HT1080 (cell line): Measurements from ENCODE around the gene DNM3. TPM values are rescaled to one million over a fixed set of nuclear protein-coding genes. Genes with fewer than 3 reads are reported as not detected.

ENCODE experiments used
- DNase-seq: peaks from one replicate; pipeline ENCODE4 v3.0.0-alpha.2; 2015; ENCODE audit warnings: low read depth
- total RNA-seq: library from RNA; depleted of rRNA; stranded (reverse); fragments of >200 nt; shearing (Covaris generic); gene quantifications from 2 replicates; pipeline ENCODE4 v1.2.3, GENCODE V29; 2014

The DNM3 gene
- total RNA-seq, 1 experiment from 2014 or later = 1.8 TPM

DNA sequence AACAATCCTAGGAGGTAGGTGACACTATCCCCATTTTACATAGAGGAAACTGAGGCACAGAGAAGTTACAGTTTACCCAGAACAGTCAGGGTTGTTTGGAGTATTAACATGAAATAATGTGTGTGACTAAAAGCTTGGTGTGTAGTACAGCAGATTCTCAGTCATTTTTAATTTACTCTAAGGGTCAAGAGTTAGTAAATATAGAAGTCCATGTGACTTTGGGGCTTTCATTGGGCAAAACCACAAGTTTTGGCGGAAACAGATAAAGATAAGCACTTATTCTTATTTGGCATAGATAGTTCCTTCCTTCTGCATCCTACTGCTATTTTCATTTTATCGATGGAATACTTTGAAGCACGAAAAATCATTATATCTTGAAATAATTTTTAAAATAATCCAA is 128.5 kb downstream of the DNM3 start:
- DNase-seq = no peak

- no peak for DNase-seq
Measured at GRCh38 chr1:171972846-171973245, 131.5 kb downstream of the DNM3 start.

DNA sequence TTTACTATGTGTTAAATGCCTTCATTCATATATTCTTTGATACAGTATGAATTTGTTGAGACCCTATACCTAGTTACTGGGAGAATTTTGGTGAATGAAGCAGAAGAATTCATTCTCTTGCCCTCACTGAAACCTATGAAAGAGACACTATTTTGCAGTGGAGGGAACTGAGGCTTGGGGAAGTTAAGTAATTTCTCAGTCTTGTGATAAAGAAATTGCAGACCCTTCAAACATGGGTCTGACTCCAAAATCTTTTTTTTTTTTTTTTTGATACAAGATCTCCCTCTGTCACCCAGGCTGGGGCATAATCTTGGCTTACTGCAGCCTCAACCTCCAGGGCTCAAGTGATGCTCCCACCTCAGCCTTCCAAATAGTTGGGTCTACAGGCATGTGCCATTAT is 132.1 kb downstream of the DNM3 start:
- DNase-seq = no peak

- no peak for DNase-seq
Measured at GRCh38 chr1:171981303-171981702, 140.0 kb downstream of the DNM3 start.

GRCh38 chr1:171983584-171983983 is 142.3 kb downstream of the DNM3 start:
- peak; percentile 48 for DNase-seq

DNA sequence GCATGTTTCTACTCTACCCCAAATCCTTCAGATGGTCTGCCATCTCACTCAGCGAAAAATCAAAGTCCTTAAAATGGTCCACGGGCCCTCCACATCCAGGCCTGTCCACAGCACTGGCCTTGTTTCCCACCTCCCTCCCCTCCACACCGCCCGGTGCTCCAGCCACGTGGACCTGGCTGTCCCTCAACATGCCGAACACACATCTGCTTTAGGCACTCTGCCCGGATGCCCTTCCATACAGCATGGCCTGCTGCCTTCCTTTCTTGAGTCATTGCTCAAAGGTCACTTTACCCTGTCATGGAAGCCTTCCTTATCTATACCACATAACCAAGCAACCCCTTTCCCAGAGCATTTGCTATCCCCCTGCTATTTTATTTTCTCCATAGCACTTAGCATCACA is 143.0 kb downstream of the DNM3 start:
- DNase-seq = no peak

DNA sequence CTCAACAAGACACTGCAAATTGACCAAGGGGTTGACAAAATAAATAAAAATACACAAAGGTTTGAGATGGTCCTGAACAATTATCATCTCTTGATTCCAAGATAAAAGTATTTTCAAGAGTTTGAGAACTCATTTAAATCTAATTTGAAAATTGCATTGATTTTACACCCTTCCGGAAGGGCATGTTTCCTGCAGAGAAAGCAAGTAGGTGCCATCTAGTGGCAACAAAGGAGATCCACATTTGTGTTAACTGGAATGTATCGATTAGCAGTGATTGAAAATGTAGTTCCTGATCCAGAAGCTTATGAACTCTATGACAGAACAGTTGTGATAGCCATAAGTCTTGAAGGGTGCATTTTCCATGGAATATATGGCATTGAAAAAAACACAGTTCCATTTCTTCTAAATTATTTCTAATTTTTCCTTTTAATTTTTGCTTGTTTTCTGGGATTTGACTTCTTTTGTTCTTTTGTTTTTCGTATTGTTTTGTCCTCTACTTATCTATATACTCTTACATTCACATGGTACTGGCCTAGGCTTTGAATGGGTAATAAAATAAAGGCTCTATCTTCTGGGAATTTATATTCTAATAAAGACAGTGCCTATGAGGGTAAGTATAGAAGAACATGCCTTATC is 143.7 kb downstream of the DNM3 start:
- DNase-seq = no peak

- DNase-seq = no peak
Measured at GRCh38 chr1:171985639-171986038, 144.3 kb downstream of the DNM3 start.

DNA sequence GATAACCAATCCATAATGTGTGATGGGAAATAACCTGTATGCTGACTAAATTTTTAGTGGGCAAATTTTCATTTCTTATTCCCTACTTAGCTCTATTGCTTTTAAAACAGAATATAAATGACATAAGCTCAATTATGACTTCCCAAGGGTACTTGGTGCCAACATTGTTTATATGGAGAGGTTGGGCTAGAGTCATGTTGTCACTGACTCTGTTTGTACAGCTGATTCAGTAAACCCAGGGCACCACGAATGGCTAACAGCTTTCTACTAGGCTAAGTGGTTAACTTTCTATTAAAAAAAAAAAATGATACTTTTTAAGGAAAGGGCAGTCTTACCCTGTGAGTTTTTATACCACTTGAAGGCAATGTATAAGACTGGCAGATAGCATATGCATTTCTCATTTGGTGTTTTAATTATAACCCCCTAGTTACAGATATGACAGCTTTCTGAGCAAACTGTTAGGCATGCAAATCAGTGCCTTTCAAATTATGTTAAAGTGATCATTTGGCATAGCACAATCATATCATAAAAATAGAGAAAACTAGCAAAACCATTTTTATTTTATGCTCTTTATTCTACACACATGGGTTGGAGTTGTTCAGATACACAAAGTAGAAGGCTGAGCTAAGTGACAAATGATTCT is 147.1 kb downstream of the DNM3 start:
- DNase-seq = no peak

DNA sequence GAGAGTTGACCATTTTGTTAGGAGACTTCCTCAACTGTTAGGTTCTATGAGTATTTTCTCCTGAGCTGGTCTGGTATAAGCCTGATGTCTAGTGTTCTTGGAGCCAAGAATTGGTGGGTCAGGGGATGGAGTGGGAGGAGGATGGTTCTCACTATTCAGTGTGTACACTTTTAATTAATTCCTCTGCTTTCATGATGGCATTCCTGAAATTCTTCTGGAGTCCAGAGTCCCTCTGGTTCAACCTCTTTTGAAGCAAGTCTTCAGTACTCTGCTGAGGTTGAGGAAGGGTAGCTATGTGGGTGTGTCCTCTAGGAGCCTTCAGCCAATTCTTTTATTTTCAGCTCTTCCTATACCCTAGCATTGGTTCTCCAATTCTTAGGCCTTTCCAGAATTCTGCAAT is 149.1 kb downstream of the DNM3 start:
- DNase-seq = no peak

- no peak for DNase-seq
Measured at GRCh38 chr1:171994293-171994692, 153.0 kb downstream of the DNM3 start.

DNA sequence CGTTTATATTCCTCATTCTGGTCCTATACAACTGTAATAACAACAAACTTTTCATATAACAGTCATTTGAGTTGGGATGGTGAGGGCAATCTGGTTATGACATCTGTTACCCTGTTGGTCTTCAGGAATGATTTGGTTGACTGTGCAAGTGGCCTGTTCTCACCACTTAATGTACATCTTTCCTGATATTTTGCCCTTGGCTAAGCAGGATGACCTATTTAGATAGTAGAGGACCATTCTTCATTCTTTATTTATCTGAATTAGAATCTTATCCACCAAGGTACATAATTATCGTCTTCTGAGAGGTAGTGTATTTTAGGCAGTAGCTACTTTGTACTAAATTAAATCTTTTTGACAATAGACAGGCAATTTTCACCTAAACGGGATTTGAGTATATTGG is 154.3 kb downstream of the DNM3 start:
- no peak for DNase-seq

DNA sequence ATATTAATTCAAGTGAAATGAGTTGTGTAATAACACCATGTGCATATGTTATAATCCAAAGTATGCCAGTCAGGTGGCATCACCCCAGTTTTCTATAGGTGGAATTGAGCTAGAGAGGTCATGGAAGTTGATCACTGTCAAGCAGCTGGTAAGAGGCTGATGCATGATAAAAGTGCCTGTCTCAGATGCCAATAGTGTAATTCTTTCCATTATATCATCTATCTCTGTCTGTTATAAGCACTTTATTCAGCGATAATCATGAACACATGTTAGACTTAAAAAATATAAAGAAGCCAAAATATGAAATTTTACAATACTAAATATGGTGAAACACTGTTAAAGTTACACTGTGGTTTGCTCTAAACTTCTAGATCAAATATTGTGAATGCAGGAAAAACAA is 156.6 kb downstream of the DNM3 start:
- DNase-seq = no peak

DNA sequence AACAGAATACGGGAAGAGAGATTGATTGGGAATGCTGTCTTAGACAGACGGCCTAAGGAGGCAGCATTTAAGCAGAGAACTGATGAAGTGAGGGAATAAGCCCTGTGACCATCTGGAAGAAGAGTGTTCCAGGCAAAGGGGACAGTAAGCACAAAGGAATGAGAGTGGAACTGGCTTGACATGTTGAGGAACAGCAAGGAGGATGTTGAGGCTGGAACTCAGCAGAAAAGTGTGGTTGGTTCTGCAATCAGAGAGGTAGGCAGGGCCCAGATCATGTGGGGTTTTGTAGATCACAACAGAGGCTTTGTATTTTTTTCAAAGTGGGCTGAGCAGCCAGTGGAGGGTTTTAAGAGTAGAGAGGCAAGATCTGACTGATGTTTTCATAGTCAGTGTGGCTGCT is 157.4 kb downstream of the DNM3 start:
- DNase-seq = peak; percentile 40

DNA sequence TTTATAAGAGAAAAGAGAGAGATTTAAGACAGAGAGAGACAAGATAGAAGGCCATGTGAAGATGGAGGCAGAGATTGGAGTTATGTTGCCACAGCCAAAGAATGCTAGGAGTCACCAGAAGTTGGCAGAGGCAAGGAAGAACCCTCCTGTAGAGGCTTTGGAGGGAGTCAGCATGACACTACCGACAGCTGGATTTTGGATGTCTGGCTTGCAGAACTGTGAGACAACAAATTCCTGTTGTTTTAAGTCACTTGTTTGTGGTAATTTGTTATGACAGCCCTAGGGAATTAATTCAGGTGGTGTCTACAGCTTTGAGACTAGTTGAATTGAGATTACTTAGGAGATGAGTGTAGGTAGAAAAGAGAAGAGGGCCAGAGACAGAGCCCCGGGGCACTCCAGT is 158.5 kb downstream of the DNM3 start:
- DNase-seq = no peak

DNA sequence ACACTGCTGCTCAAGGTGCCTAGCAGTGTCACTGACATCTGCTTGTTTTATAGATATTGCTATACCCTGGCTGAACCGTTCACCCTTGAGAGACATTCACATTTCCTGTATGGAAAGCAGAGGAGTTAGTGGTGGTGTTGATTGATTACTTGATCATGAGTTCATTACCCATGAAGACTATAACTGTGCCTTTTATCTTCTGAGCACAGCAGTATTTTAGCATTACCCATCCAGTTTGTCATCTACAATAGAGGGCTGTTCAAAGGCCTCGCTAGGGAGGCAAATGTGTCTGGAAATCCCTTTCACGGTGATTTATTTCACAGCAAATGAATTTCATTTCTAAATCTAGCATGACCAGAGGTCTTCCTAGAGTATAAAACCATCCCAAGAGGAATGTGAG is 160.0 kb downstream of the DNM3 start:
- no peak for DNase-seq

- DNase-seq = peak; percentile 57
Measured at GRCh38 chr1:172002725-172003345, 161.5 kb downstream of the DNM3 start.

- peak; percentile 18 for DNase-seq
Measured at GRCh38 chr1:172003766-172004530, 162.7 kb downstream of the DNM3 start.

DNA sequence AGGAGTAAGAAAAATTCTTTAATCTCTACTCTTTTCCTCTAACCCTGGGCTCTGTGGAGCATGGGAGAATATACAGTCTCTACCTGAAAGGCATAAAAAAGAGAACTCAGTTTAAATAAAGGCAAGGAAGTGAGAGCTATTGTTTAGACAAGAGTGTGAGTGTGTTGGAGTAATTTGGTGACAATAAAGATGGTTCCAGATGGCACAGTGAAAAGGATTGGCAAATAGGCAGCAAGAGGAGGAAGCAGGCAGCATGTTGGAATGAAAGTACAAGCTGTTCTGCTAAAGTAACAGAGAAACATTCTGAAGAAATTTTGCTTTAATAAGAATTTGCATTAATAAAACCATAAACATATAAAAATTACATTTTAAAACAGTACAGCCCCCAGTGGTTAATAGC is 163.4 kb downstream of the DNM3 start:
- DNase-seq = no peak

DNA sequence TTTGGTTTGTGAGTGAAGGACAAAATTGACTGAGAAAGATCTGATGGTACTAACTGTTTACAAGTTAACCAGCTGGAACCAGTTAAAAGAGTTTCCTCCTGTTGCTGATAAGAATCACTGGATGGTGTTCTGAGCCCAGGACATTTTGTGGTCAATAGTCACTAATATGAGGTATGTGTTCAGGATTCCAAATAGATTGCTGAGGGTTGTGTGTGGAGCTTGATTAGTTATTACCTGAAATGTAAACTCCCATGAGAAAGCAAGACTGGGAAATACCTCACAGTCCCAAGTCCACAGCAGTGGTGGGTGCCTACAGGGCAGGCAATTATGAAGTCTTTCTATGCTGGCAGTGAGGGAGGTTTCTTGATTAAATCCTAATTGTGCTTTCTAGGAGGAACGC is 164.6 kb downstream of the DNM3 start:
- DNase-seq = no peak

DNA sequence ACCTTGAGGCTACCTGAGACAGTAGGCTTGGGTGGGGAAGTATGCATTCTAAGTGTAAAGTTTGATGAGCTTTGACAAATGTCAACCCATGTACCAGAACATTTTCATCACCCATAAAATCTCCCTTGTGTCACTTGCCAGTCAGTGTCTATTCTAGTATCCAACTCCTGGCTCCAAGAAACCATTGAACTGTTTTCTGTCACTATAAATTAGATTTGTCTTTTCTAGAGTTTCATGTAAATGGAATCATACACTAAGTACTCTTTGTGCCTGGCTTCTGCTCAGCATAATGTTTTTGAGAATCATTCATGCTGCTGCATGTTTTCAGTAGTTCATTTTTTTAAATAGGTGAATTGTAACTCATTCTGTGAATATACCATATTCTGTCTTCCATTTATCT is 165.4 kb downstream of the DNM3 start:
- DNase-seq = no peak

- DNase-seq = no peak
Measured at GRCh38 chr1:172018727-172019311, 177.5 kb downstream of the DNM3 start.
